Measurements from ENCODE around the gene COL26A1. TPM values are rescaled to one million over a fixed set of nuclear protein-coding genes. Genes with fewer than 3 reads are reported as not detected.

The COL26A1 gene
- total RNA-seq, 6 experiments from 2014 or later = 1.4 to 5.4 (median 3.0) TPM

GRCh38 chr7:101586078-101586905 is 223.6 kb downstream of the COL26A1 start:
- Histone ChIP-seq H3K27me3 (no peaks in the 10 kb centered on the region), H3K27ac (no peak overlapping the region), H3K4me1 (no peaks in the 10 kb centered on the region), H3K36me3 (no peaks in the 10 kb centered on the region), H3K4me3 (no peak overlapping the region), H3K9me3 (peaks cover 0 to 4% (median 0%) of the 10 kb centered on the region in 4 donors)
- WGBS (ENCODE audit: insufficient coverage, low coverage, low lambda C conversion rate, missing lambda C conversion rate) = 71% methylated on average over 14 of the region's 18 CpGs
- intact Hi-C loops (cut with DNase I) = no loop called here
- TF ChIP-seq POLR2A (IDR thresholded peaks at IDR 0.05) (no peak), CTCF (IDR thresholded peaks at IDR 0.05) (no peak)
- DNase-seq (peak in 1 of 3 donors; percentile 24), ATAC-seq (no peak)

- H3K27me3 ChIP-seq = no peaks in the 10 kb centered on the region
- H3K36me3 ChIP-seq = no peaks in the 10 kb centered on the region
- no peak overlapping the region for H3K4me3 ChIP-seq
- TF ChIP-seq CTCF (IDR thresholded peaks at IDR 0.05) = no peak
- TF ChIP-seq POLR2A (IDR thresholded peaks at IDR 0.05) = no peak
- ATAC-seq (no peak), DNase-seq (peak in 1 of 3 donors; percentile 14)
- H3K27ac ChIP-seq = no peak overlapping the region
- H3K4me1 ChIP-seq = no peaks in the 10 kb centered on the region
- intact Hi-C loops (cut with DNase I) = no loop called here
- peaks cover 0 to 4% (median 0%) of the 10 kb centered on the region in 4 donors for H3K9me3 ChIP-seq
- WGBS (ENCODE audit: insufficient coverage, low coverage, low lambda C conversion rate, missing lambda C conversion rate) = 56% methylated on average over 9 of the region's 12 CpGs
Measured at GRCh38 chr7:101586906-101587677, 224.4 kb downstream of the COL26A1 start.

GRCh38 chr7:101588131-101588935 is 225.7 kb downstream of the COL26A1 start:
- Histone ChIP-seq H3K27me3 (no peaks in the 10 kb centered on the region), H3K36me3 (no peaks in the 10 kb centered on the region), H3K4me3 (no peak overlapping the region), H3K4me1 (no peaks in the 10 kb centered on the region), H3K27ac (no peak overlapping the region), H3K9me3 (peaks cover 0 to under 1% (median 0%) of the 10 kb centered on the region in 4 donors)
- no peak for TF ChIP-seq CTCF (IDR thresholded peaks at IDR 0.05)
- TF ChIP-seq POLR2A (IDR thresholded peaks at IDR 0.05) = no peak
- 73% methylated on average over 8 of the region's 9 CpGs for WGBS (ENCODE audit: insufficient coverage, low coverage, low lambda C conversion rate, missing lambda C conversion rate)
- intact Hi-C loops (cut with DNase I) = no loop called here
- peak in 1 of 3 donors; percentile 19 for DNase-seq
- ATAC-seq = no peak

GRCh38 chr7:101589052-101589451 is 226.4 kb downstream of the COL26A1 start:
- DNase-seq = peak in 1 of 3 donors; percentile 30
- 89% methylated on average over 3 of the region's 5 CpGs for WGBS (ENCODE audit: insufficient coverage, low coverage, low lambda C conversion rate, missing lambda C conversion rate)

More at GRCh38 chr7:101589052-101589451, 226.4 kb downstream of the COL26A1 start:
- ATAC-seq = no peak
- no peaks in the 10 kb centered on the region for H3K27me3 ChIP-seq
- no peaks in the 10 kb centered on the region for H3K4me1 ChIP-seq
- intact Hi-C loops (cut with DNase I) = no loop called here
- no peaks in the 10 kb centered on the region for H3K36me3 ChIP-seq
- TF ChIP-seq POLR2A (IDR thresholded peaks at IDR 0.05) (no peak), CTCF (IDR thresholded peaks at IDR 0.05) (no peak)
- no peak overlapping the region for H3K27ac ChIP-seq
- no peak overlapping the region for H3K4me3 ChIP-seq
- H3K9me3 ChIP-seq = no peaks in the 10 kb centered on the region
